Activated T-helper 1 cell treated with anti-CD3 and anti-CD28 coated beads, Interleukin-2, amount 50 U/mL, for 16 hours (primary cell): ENCODE measurements around the gene KIF6.

ENCODE experiments used
- DNase-seq, 2 donors: peaks; one replicate each; pipeline ENCODE4 v3.0.0-alpha.2; 2020; ENCODE audit warnings: low read depth in 1 of 2, low spot score in 1 of 2

KIF6 gene

GRCh38 chr6:39465539-39465938, 259.7 kb downstream of the KIF6 start:
- no peak for DNase-seq

GRCh38 chr6:39464067-39464466, 261.1 kb downstream of the KIF6 start:
- no peak for DNase-seq

GRCh38 chr6:39453956-39454524, 271.2 kb downstream of the KIF6 start:
- DNase-seq: no peak

GRCh38 chr6:39453241-39453640, 272.0 kb downstream of the KIF6 start:
- no peak for DNase-seq

- DNase-seq: no peak
Observed at GRCh38 chr6:39452306-39453145, 272.7 kb downstream of the KIF6 start.

- no peak for DNase-seq
Observed at GRCh38 chr6:39451831-39452230, 273.4 kb downstream of the KIF6 start.

GRCh38 chr6:39449022-39449421, 276.2 kb downstream of the KIF6 start:
- no peak for DNase-seq

- no peak for DNase-seq
Observed at GRCh38 chr6:39446909-39447308, 278.3 kb downstream of the KIF6 start.

- no peak for DNase-seq
Observed at GRCh38 chr6:39445667-39446066, 279.5 kb downstream of the KIF6 start.

- no peak for DNase-seq
Observed at GRCh38 chr6:39444479-39445019, 280.7 kb downstream of the KIF6 start.

GRCh38 chr6:39441986-39442385, 283.2 kb downstream of the KIF6 start:
- DNase-seq: no peak

- no peak for DNase-seq
Observed at GRCh38 chr6:39441301-39441700, 283.9 kb downstream of the KIF6 start.

- no peak for DNase-seq
Observed at GRCh38 chr6:39440039-39440426, 285.2 kb downstream of the KIF6 start.

GRCh38 chr6:39439342-39440038, 285.7 kb downstream of the KIF6 start:
- no peak for DNase-seq

GRCh38 chr6:39433630-39434029, 291.6 kb downstream of the KIF6 start:
- DNase-seq: no peak

GRCh38 chr6:39432330-39433025, 292.7 kb downstream of the KIF6 start:
- DNase-seq: no peak

GRCh38 chr6:39430871-39431523, 294.2 kb downstream of the KIF6 start:
- no peak for DNase-seq

GRCh38 chr6:39430446-39430845, 294.8 kb downstream of the KIF6 start:
- DNase-seq: no peak

GRCh38 chr6:39428816-39429215, 296.4 kb downstream of the KIF6 start:
- no peak for DNase-seq

- DNase-seq: no peak
Observed at GRCh38 chr6:39428152-39428551, 297.1 kb downstream of the KIF6 start.

- no peak for DNase-seq
Observed at GRCh38 chr6:39426073-39426456, 299.1 kb downstream of the KIF6 start.
